Stomach (tissue), 9 donors: ENCODE measurements around the gene WDR45B. TPM values are rescaled to one million over a fixed set of nuclear protein-coding genes. Genes with fewer than 3 reads are reported as not detected.

Experiments
- DNase-seq, 2 donors: peaks; one replicate each; pipeline versions ENCODE4 v3.0.0 to v3.0.0-alpha.2; 2013 to 2019
- H3K27ac ChIP-seq, 5 donors: fragments of 200-600 bp in 4 of 5; sonication (generic) in 4 of 5; one replicate each; pipeline ENCODE4 v1.5.1; 2013 to 2019; ENCODE audit warnings: mild to moderate bottlenecking in 1 of 5, moderate library complexity in 1 of 5
- H3K27me3 ChIP-seq, 3 donors: fragments of 200-600 bp; sonication (generic); one replicate each; pipeline ENCODE4 v1.5.1; 2017 to 2019; ENCODE audit warnings: mixed run types in 1 of 3
- H3K36me3 ChIP-seq, 4 donors: fragments of 200-600 bp; sonication (generic); 1 replicate in 3 of 4; 2 replicates in 1 of 4; pipeline ENCODE4 v1.5.1; 2016 to 2019
- H3K4me1 ChIP-seq, 4 donors: fragments of 200-600 bp; sonication (generic); one replicate each; pipeline ENCODE4 v1.5.1; 2016 to 2019
- H3K4me3 ChIP-seq, 4 donors: fragments of 200-600 bp; sonication (generic) in 3 of 4; one replicate each; pipeline ENCODE4 v1.5.1; 2016 to 2019; ENCODE audit warnings: mild to moderate bottlenecking in 1 of 4
- H3K9me3 ChIP-seq, 4 donors: fragments of 200-600 bp; sonication (generic); one replicate each; pipeline ENCODE4 v1.5.1; 2016 to 2019
- CTCF ChIP-seq, 7 experiments: fragments of 450-650 bp in 4 of 7; fragments of 200-600 bp in 3 of 7; sonication (generic) in 3 of 7; IDR thresholded peaks; one replicate each; pipeline ENCODE4 v1.5.1; 2016 to 2019; ENCODE audit warnings: antibody characterized with exemption in 7 of 7, control low read depth in 2 of 7, mild to moderate bottlenecking in 1 of 7
- EP300 ChIP-seq: sonication (generic); formaldehyde crosslinking; IDR thresholded peaks from one replicate; pipeline ENCODE4 v1.6.1; 2017; ENCODE audit warnings: antibody characterized with exemption
- POLR2A ChIP-seq, 4 donors: fragments of 450-650 bp; IDR thresholded peaks; one replicate each; pipeline ENCODE4 v1.6.1; 2016; ENCODE audit warnings: antibody characterized with exemption in 4 of 4, control low read depth in 2 of 4, mild to moderate bottlenecking in 1 of 4, moderate library complexity in 1 of 4
- POLR2AphosphoS5 ChIP-seq, 3 donors: sonication (generic); formaldehyde crosslinking; IDR thresholded peaks; one replicate each; pipeline ENCODE4 v1.6.1; 2016; ENCODE audit warnings: antibody characterized with exemption in 3 of 3
- WGBS, 5 donors: extraction: QIAGEN DNeasy Blood & Tissue Kit in 3 of 5; methylation state at CpG; one replicate each; pipeline versions ENCODE4 v1.1.5 to v1.1.7; 2013 to 2018; 5-methylcytosine and 5-hydroxymethylcytosine counted together
- intact Hi-C: fragments of 100-400 bp; cut with DNase I; formaldehyde crosslinking; loops from one replicate; pipeline ENCODE4 v1.15.1; 2023; ENCODE audit warnings: low total_unique reads
- polyA plus RNA-seq, 3 donors: library from polyadenylated mRNA; stranded (reverse); fragments of 200-250 nt; gene quantifications; one replicate each; pipeline ENCODE4 v1.2.3, GENCODE V29; 2013
- total RNA-seq, 5 donors: library from RNA; depleted of rRNA; stranded (reverse); fragments of >200 nt; gene quantifications; one replicate each; pipeline versions ENCODE4 v1.1.0 to v1.2.3, GENCODE V29; 2014 to 2016
- donor health status: healthy with polysubstance abuse.
- donor health status: Bipolar disorder and iron deficiency.
- donor health status: healthy.

The WDR45B gene
- total and polyA plus RNA-seq, 8 donors, result 62.8 to 108 (median 76.2) TPM

- Histone ChIP-seq H3K27ac (no peak overlapping the region), H3K4me1 (peaks cover 0 to 12% (median 8%) of the 10 kb centered on the region in 4 donors), H3K36me3 (peaks cover 3 to 69% (median 57%) of the 10 kb centered on the region in 4 donors), H3K9me3 (no peaks in the 10 kb centered on the region), H3K27me3 (no peaks in the 10 kb centered on the region), H3K4me3 (no peak overlapping the region)
- TF ChIP-seq CTCF (IDR thresholded peaks at IDR 0.05) (no peak), POLR2AphosphoS5 (IDR thresholded peaks at IDR 0.05) (no peak), EP300 (no peak), POLR2A (IDR thresholded peaks at IDR 0.05) (no peak)
- WGBS, 5 donors, result 87 to 100% (median 92%) methylated on average over 1 to 17 of the region's 17 CpGs; no CpG with 5 or more reads in 1 of the 5 donors
- DNase-seq, result no peak
- intact Hi-C loops, result loop anchor here (10.0 kb wide), 1 partner anchor 91 kb away; the partner anchor contains the start of gene TBCD
These were observed 16.0 kb upstream of the WDR45B start for GRCh38 chr17:82664276-82664575.

GRCh38 chr17:82663381-82664275 lies 15.4 kb upstream of the WDR45B start:
- intact Hi-C loops, result loop anchor here (10.0 kb wide), 1 partner anchor 91 kb away; the partner anchor contains the start of gene TBCD
- Histone ChIP-seq H3K4me3 (no peak overlapping the region), H3K9me3 (no peaks in the 10 kb centered on the region), H3K4me1 (peaks cover 0 to 6% (median 3%) of the 10 kb centered on the region in 4 donors), H3K27ac (no peak overlapping the region), H3K27me3 (no peaks in the 10 kb centered on the region), H3K36me3 (peaks cover 3 to 75% (median 63%) of the 10 kb centered on the region in 4 donors)
- TF ChIP-seq EP300, result no peak
- TF ChIP-seq CTCF (IDR thresholded peaks at IDR 0.05), result no peak
- no peak for TF ChIP-seq POLR2AphosphoS5 (IDR thresholded peaks at IDR 0.05)
- no peak for TF ChIP-seq POLR2A (IDR thresholded peaks at IDR 0.05)
- 86 to 95% (median 90%) methylated on average over 11 to 39 of the region's 39 CpGs for WGBS, 5 donors
- no peak for DNase-seq

GRCh38 chr17:82662711-82663261 lies 14.5 kb upstream of the WDR45B start:
- Histone ChIP-seq H3K4me1 (no peaks in the 10 kb centered on the region), H3K36me3 (peaks cover 3 to 78% (median 69%) of the 10 kb centered on the region in 4 donors), H3K9me3 (no peaks in the 10 kb centered on the region), H3K4me3 (no peak overlapping the region), H3K27me3 (no peaks in the 10 kb centered on the region), H3K27ac (no peak overlapping the region)
- intact Hi-C loops, result loop anchor here (10.0 kb wide), 1 partner anchor 92 kb away; the partner anchor contains the start of gene TBCD
- no peak for TF ChIP-seq POLR2A (IDR thresholded peaks at IDR 0.05)
- no peak for TF ChIP-seq POLR2AphosphoS5 (IDR thresholded peaks at IDR 0.05)
- no peak for TF ChIP-seq CTCF (IDR thresholded peaks at IDR 0.05)
- TF ChIP-seq EP300, result no peak
- DNase-seq, result no peak
- 88 to 91% (median 90%) methylated on average over 20 of the region's 20 CpGs for WGBS, 5 donors
